Loucy (cell line): ENCODE results near the gene CPVL.

Experiments
- H2AFZ ChIP-seq: fragments of 200-600 bp; sonication (generic); 2 replicates; pipeline ENCODE4 v1.6.0; 2016; ENCODE audit warnings: antibody characterized with exemption, mild to moderate bottlenecking, low read length, moderate library complexity
- H3F3A ChIP-seq: fragments of 200-600 bp; 2 replicates; pipeline ENCODE4 v1.6.0; 2016; ENCODE audit warnings: antibody characterized with exemption, low read depth, mild to moderate bottlenecking
- H3K27me3 ChIP-seq: fragments of 200-600 bp; sonication (generic); 2 replicates; pipeline ENCODE4 v1.6.1; 2014; ENCODE audit warnings: low read length, mild to moderate bottlenecking; ENCODE audit not compliant: insufficient read depth, poor library complexity, severe bottlenecking
- H3K36me3 ChIP-seq: fragments of 200-600 bp; sonication (generic); 2 replicates; pipeline ENCODE4 v1.6.1; 2016; ENCODE audit warnings: low read length; ENCODE audit not compliant: insufficient read depth
- H3K4me1 ChIP-seq: fragments of 200-600 bp; sonication (generic); 2 replicates; pipeline ENCODE4 v1.5.1; 2014; ENCODE audit warnings: low read length, mild to moderate bottlenecking; ENCODE audit not compliant: insufficient read depth, poor library complexity, severe bottlenecking
- H3K4me2 ChIP-seq: fragments of 200-600 bp; sonication (generic); 2 replicates; pipeline ENCODE4 v1.6.0; 2014; ENCODE audit warnings: antibody characterized with exemption, low read length, low read depth, mild to moderate bottlenecking; ENCODE audit not compliant: poor library complexity, severe bottlenecking
- H3K4me3 ChIP-seq: fragments of 200-600 bp; sonication (generic); 2 replicates; pipeline ENCODE4 v1.5.1; 2014; ENCODE audit warnings: low read length, mild to moderate bottlenecking, mixed read lengths; ENCODE audit not compliant: poor library complexity, severe bottlenecking
- H3K79me2 ChIP-seq: fragments of 200-600 bp; sonication (generic); 2 replicates; pipeline ENCODE4 v1.6.1; 2014; ENCODE audit warnings: low read length; ENCODE audit not compliant: insufficient read depth
- H3K9ac ChIP-seq: fragments of 200-600 bp; sonication (generic); 2 replicates; pipeline ENCODE4 v1.6.0; 2014; ENCODE audit warnings: mild to moderate bottlenecking, low read depth, low read length, moderate library complexity; ENCODE audit not compliant: poor library complexity, severe bottlenecking
- H3K9me2 ChIP-seq: fragments of 200-600 bp; sonication (generic); replicated peaks from 2 replicates; pipeline ENCODE4 v1.6.1; 2016; ENCODE audit warnings: low read depth, low read length, mixed read lengths
- H3K9me3 ChIP-seq: fragments of 200-600 bp; sonication (generic); 2 replicates; pipeline ENCODE4 v1.6.1; 2014; ENCODE audit warnings: mild to moderate bottlenecking, antibody characterized with exemption, low read length, low read depth; ENCODE audit not compliant: insufficient read depth
- H4K20me1 ChIP-seq: fragments of 200-600 bp; sonication (generic); 2 replicates; pipeline ENCODE4 v1.6.0; 2014; ENCODE audit warnings: antibody characterized with exemption, low read length, mild to moderate bottlenecking; ENCODE audit not compliant: insufficient read depth, poor library complexity, severe bottlenecking
- EZH2phosphoT487 ChIP-seq: fragments of 200-600 bp; IDR thresholded peaks from 2 replicates; pipeline ENCODE4 v1.6.1; 2018; ENCODE audit warnings: antibody characterized with exemption, mild to moderate bottlenecking, moderate library complexity, borderline replicate concordance
- TF ChIP-seq, protein P1 (sequence below): fragments of 200-600 bp; sonication (generic); conservative IDR thresholded peaks from 2 replicates; pipeline ENCODE4 v1.5.1; 2014; ENCODE audit warnings: mild to moderate bottlenecking, antibody characterized with exemption, low read length

CPVL gene

DNA sequence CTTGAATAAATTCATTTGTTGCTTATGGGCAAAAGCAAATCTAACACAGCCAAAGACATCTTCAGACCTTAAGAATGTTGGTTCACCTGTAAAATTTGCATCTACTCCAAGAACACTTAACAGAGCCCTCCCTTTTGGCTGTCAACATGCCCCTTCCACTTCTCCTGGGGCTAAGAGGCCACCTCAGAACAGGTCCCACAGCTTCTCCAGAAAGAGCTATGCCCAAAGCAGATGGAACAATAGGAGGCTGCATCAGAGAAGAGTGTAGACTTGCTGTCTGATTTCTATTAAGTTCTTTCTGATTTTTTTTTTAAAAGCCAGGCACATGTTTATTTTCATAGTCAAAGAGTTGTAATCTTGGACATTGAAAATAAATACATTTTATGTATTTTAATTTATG is 162.1 kb downstream of the CPVL start:
- Histone ChIP-seq H3K9me3 (no peaks in the 10 kb centered on the region), H3K9ac (no peak overlapping the region), H3F3A (no peaks in the 10 kb centered on the region), H2AFZ (peak overlapping the region; percentile 58; the same call in 1 of the 2 replicates), H3K36me3 (no peaks in the 10 kb centered on the region), H3K4me1 (peaks cover 13% of the 10 kb centered on the region), H3K9me2 (no peaks in the 10 kb centered on the region), H3K79me2 (no peaks in the 10 kb centered on the region), H3K4me3 (no peak overlapping the region), H3K4me2 (peak overlapping the region; percentile 19), H4K20me1 (no peaks in the 10 kb centered on the region), H3K27me3 (no peaks in the 10 kb centered on the region)
- no peak for TF ChIP-seq EZH2phosphoT487
- TF ChIP-seq, protein P1, sequence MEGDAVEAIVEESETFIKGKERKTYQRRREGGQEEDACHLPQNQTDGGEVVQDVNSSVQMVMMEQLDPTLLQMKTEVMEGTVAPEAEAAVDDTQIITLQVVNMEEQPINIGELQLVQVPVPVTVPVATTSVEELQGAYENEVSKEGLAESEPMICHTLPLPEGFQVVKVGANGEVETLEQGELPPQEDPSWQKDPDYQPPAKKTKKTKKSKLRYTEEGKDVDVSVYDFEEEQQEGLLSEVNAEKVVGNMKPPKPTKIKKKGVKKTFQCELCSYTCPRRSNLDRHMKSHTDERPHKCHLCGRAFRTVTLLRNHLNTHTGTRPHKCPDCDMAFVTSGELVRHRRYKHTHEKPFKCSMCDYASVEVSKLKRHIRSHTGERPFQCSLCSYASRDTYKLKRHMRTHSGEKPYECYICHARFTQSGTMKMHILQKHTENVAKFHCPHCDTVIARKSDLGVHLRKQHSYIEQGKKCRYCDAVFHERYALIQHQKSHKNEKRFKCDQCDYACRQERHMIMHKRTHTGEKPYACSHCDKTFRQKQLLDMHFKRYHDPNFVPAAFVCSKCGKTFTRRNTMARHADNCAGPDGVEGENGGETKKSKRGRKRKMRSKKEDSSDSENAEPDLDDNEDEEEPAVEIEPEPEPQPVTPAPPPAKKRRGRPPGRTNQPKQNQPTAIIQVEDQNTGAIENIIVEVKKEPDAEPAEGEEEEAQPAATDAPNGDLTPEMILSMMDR: no peak

GRCh38 chr7:28983396-28984190 is 162.7 kb downstream of the CPVL start:
- Histone ChIP-seq H3K27me3 (no peaks in the 10 kb centered on the region), H3K9me2 (no peaks in the 10 kb centered on the region), H3K4me3 (no peak overlapping the region), H2AFZ (peak overlapping the region; percentile 58; the same call in 1 of the 2 replicates), H4K20me1 (no peaks in the 10 kb centered on the region), H3K4me1 (peaks cover 13% of the 10 kb centered on the region), H3K9me3 (no peaks in the 10 kb centered on the region), H3F3A (no peaks in the 10 kb centered on the region), H3K79me2 (no peaks in the 10 kb centered on the region), H3K36me3 (no peaks in the 10 kb centered on the region), H3K4me2 (no peak overlapping the region), H3K9ac (no peak overlapping the region)
- TF ChIP-seq, protein P1: no peak
- no peak for TF ChIP-seq EZH2phosphoT487

- H2AFZ ChIP-seq: no peak overlapping the region
- no peaks in the 10 kb centered on the region for H3K79me2 ChIP-seq
- no peaks in the 10 kb centered on the region for H3F3A ChIP-seq
- H3K36me3 ChIP-seq: no peaks in the 10 kb centered on the region
- H3K9ac ChIP-seq: no peak overlapping the region
- no peaks in the 10 kb centered on the region for H3K27me3 ChIP-seq
- no peak for TF ChIP-seq EZH2phosphoT487
- TF ChIP-seq, protein P1: no peak
- peaks cover 13% of the 10 kb centered on the region for H3K4me1 ChIP-seq
- no peaks in the 10 kb centered on the region for H3K9me3 ChIP-seq
- no peaks in the 10 kb centered on the region for H3K9me2 ChIP-seq
- H3K4me2 ChIP-seq: no peak overlapping the region
- H3K4me3 ChIP-seq: no peak overlapping the region
- H4K20me1 ChIP-seq: no peaks in the 10 kb centered on the region
Measured at GRCh38 chr7:28981161-28981465, 165.2 kb downstream of the CPVL start.
